T1000 (cell line): Measurements from ENCODE around the gene SLC30A10.
"Not testable (repeated sequence)": the region's sequence is repeated elsewhere in the genome, so short reads cannot be mapped to it uniquely, and the experiment has no call there.

Source experiments
- DNase-seq: peaks from one replicate; lab custom pipeline; 2025; ENCODE audit warnings: mixed read lengths; lab: John Stamatoyannopoulos, UW

The SLC30A10 gene

GRCh38 chr1:219927956-219928790 is at the start of gene SLC30A10:
Gene SLC30A10 (minus strand): TSS chr1:219928557. CDS start chr1:219928440, 117 bp downstream.
- DNase-seq = no peak

- no peak for DNase-seq
Measured at GRCh38 chr1:219973213-219973612, 44.9 kb upstream of the SLC30A10 start.

GRCh38 chr1:219967361-219967760 is 39.0 kb upstream of the SLC30A10 start:
- no peak for DNase-seq

GRCh38 chr1:219966071-219966349 is 37.7 kb upstream of the SLC30A10 start:
- DNase-seq = no peak

GRCh38 chr1:219965285-219966070 is 37.1 kb upstream of the SLC30A10 start:
- DNase-seq = no peak

GRCh38 chr1:219963432-219963831 is 35.1 kb upstream of the SLC30A10 start:
- DNase-seq = no peak

- no peak for DNase-seq
Measured at GRCh38 chr1:219961684-219962083, 33.3 kb upstream of the SLC30A10 start.

- no peak for DNase-seq
Measured at GRCh38 chr1:219959540-219960203, 31.3 kb upstream of the SLC30A10 start.

GRCh38 chr1:219958875-219959417 is 30.6 kb upstream of the SLC30A10 start:
- no peak for DNase-seq

GRCh38 chr1:219954736-219955421 is 26.5 kb upstream of the SLC30A10 start:
- no peak for DNase-seq

- DNase-seq = no peak
Measured at GRCh38 chr1:219954052-219954451, 25.7 kb upstream of the SLC30A10 start.

GRCh38 chr1:219952361-219952760 is 24.0 kb upstream of the SLC30A10 start:
- no peak for DNase-seq

- not testable (repeated sequence) for DNase-seq
Measured at GRCh38 chr1:219949227-219949626, 20.9 kb upstream of the SLC30A10 start.

GRCh38 chr1:219948766-219949165 is 20.4 kb upstream of the SLC30A10 start:
- DNase-seq = not testable (repeated sequence)

GRCh38 chr1:219945795-219946194 is 17.4 kb upstream of the SLC30A10 start:
- DNase-seq = no peak

GRCh38 chr1:219941179-219942118 is 13.1 kb upstream of the SLC30A10 start:
- no peak for DNase-seq

GRCh38 chr1:219940707-219941106 is 12.3 kb upstream of the SLC30A10 start:
- DNase-seq = no peak

- peak; percentile 65 for DNase-seq
Measured at GRCh38 chr1:219938706-219939105, 10.3 kb upstream of the SLC30A10 start.

- not testable (repeated sequence) for DNase-seq
Measured at GRCh38 chr1:219933763-219934162, 5.4 kb upstream of the SLC30A10 start.

- DNase-seq = no peak
Measured at GRCh38 chr1:219931033-219931432, 2.7 kb upstream of the SLC30A10 start.

- DNase-seq = no peak
Measured at GRCh38 chr1:219928791-219929118, 398 bp upstream of the SLC30A10 start.
